ENCODE measurements around the gene ATP5PD.
"Not testable (repeated sequence)": the region's sequence is repeated elsewhere in the genome, so short reads cannot be mapped to it uniquely, and the experiment has no call there.

The ATP5PD gene

GRCh38 chr17:75047398-75048098 is 779 bp upstream of the ATP5PD start:
- DNase-seq (ENCODE audit: low read depth) = no peak
- H3K4me3 ChIP-seq (ENCODE audit: low read length) = peak overlapping the region; percentile 92
- TF ChIP-seq CTCF (conservative IDR thresholded peaks at IDR 0.05; ENCODE audit: low read depth, low read length) = no peak

GRCh38 chr17:75045946-75046406 is 793 bp downstream of the ATP5PD start:
- H3K4me3 ChIP-seq (ENCODE audit: low read length) = peak overlapping the region; percentile 92
- DNase-seq (ENCODE audit: low read depth) = not testable (repeated sequence)

- no peak for TF ChIP-seq CTCF (conservative IDR thresholded peaks at IDR 0.05; ENCODE audit: low read depth, low read length)
- H3K4me3 ChIP-seq (ENCODE audit: low read length) = no peak overlapping the region
- no peak for DNase-seq (ENCODE audit: low read depth)
Observed at GRCh38 chr17:75044716-75045115, 2.1 kb downstream of the ATP5PD start.

GRCh38 chr17:75043789-75044188 is 3.0 kb downstream of the ATP5PD start:
- not testable (repeated sequence) for DNase-seq (ENCODE audit: low read depth); H3K4me3 ChIP-seq (ENCODE audit: low read length)

- DNase-seq (ENCODE audit: low read depth) = no peak
- no peak overlapping the region for H3K4me3 ChIP-seq (ENCODE audit: low read length)
- no peak for TF ChIP-seq CTCF (conservative IDR thresholded peaks at IDR 0.05; ENCODE audit: low read depth, low read length)
Observed at GRCh38 chr17:75041656-75042280, 5.0 kb downstream of the ATP5PD start.

GRCh38 chr17:75039238-75039637 is 7.5 kb downstream of the ATP5PD start:
- no peak for DNase-seq (ENCODE audit: low read depth)
- no peak for TF ChIP-seq CTCF (conservative IDR thresholded peaks at IDR 0.05; ENCODE audit: low read depth, low read length)
- H3K4me3 ChIP-seq (ENCODE audit: low read length) = no peak overlapping the region

GRCh38 chr17:75036643-75037268 is 10.0 kb downstream of the ATP5PD start:
- no peak for TF ChIP-seq CTCF (conservative IDR thresholded peaks at IDR 0.05; ENCODE audit: low read depth, low read length)
- no peak overlapping the region for H3K4me3 ChIP-seq (ENCODE audit: low read length)
- no peak for DNase-seq (ENCODE audit: low read depth)
